ENCODE data around the gene C9orf152.

GRCh38 chr9:110178281-110178680 lies 29.7 kb downstream of the C9orf152 start:
- TF ChIP-seq CTCF (IDR thresholded peaks at IDR 0.05; ENCODE audit: poor library complexity, severe bottlenecking) (no peak), TAF1 (IDR thresholded peaks at IDR 0.05; ENCODE audit: low read depth) (no peak), EP300 (conservative IDR thresholded peaks at IDR 0.05; ENCODE audit: poor library complexity, severe bottlenecking) (no peak), REST (IDR thresholded peaks at IDR 0.05; ENCODE audit: borderline replicate concordance) (no peak), EZH2 (IDR thresholded peaks at IDR 0.05; ENCODE audit: borderline replicate concordance, insufficient read depth, low read length, poor library complexity, severe bottlenecking) (no peak), POLR2AphosphoS5 (IDR thresholded peaks at IDR 0.05) (no peak), SMC3 (conservative IDR thresholded peaks at IDR 0.05; ENCODE audit: poor library complexity) (no peak)
